KMS-11 (cell line): Measurements from ENCODE around the gene SCN10A.

Experiments
- H2AFZ ChIP-seq: fragments of 200-600 bp; sonication (generic); 2 replicates; pipeline ENCODE4 v1.6.1; 2016; ENCODE audit warnings: antibody characterized with exemption, mixed run types, low read depth
- H3K27ac ChIP-seq: fragments of 200-600 bp; sonication (generic); 2 replicates; pipeline ENCODE4 v1.6.1; 2016; ENCODE audit warnings: mild to moderate bottlenecking, mixed run types
- H3K27me3 ChIP-seq: fragments of 200-600 bp; sonication (generic); 2 replicates; pipeline ENCODE4 v1.6.1; 2017; ENCODE audit warnings: mild to moderate bottlenecking, low read depth, mixed run types, moderate library complexity; ENCODE audit not compliant: insufficient read depth
- H3K36me3 ChIP-seq: fragments of 200-600 bp; sonication (generic); 2 replicates; pipeline ENCODE4 v1.6.1; 2017; ENCODE audit warnings: mild to moderate bottlenecking, mixed run types; ENCODE audit not compliant: insufficient read depth
- H3K4me1 ChIP-seq: fragments of 200-600 bp; sonication (generic); 2 replicates; pipeline ENCODE4 v1.6.1; 2016; ENCODE audit warnings: mild to moderate bottlenecking, low read depth, mixed run types; ENCODE audit not compliant: poor library complexity, severe bottlenecking
- H3K4me2 ChIP-seq: fragments of 200-600 bp; sonication (generic); 2 replicates; pipeline ENCODE4 v1.7.0; 2016; ENCODE audit warnings: mild to moderate bottlenecking, mixed run types
- H3K4me3 ChIP-seq: fragments of 200-600 bp; sonication (generic); IDR thresholded peaks from 2 replicates; pipeline ENCODE4 v1.6.1; 2017; ENCODE audit warnings: low read depth, low read length, mixed read lengths; ENCODE audit not compliant: insufficient read depth
- H3K79me2 ChIP-seq: fragments of 200-600 bp; sonication (generic); 2 replicates; pipeline ENCODE4 v1.6.1; 2016; ENCODE audit warnings: low read depth, mixed run types; ENCODE audit not compliant: insufficient read depth
- H3K9ac ChIP-seq: fragments of 200-600 bp; sonication (generic); 2 replicates; pipeline ENCODE4 v1.6.1; 2016; ENCODE audit warnings: mild to moderate bottlenecking, mixed run types
- H4K20me1 ChIP-seq: fragments of 200-600 bp; sonication (generic); 2 replicates; pipeline ENCODE4 v1.6.1; 2016; ENCODE audit warnings: mild to moderate bottlenecking, mixed run types; ENCODE audit not compliant: insufficient read depth
- CTCF ChIP-seq: fragments of 200-600 bp; sonication (generic); conservative IDR thresholded peaks from 2 replicates; pipeline ENCODE4 v1.6.1; 2017; ENCODE audit warnings: low read depth, mild to moderate bottlenecking, antibody characterized with exemption, low read length, moderate library complexity, mixed read lengths

The SCN10A gene

GRCh38 chr3:38702231-38702630 lies 113.8 kb downstream of the SCN10A start:
- no peak overlapping the region for H2AFZ ChIP-seq
- H3K36me3 ChIP-seq, result no peaks in the 10 kb centered on the region
- H4K20me1 ChIP-seq, result no peaks in the 10 kb centered on the region
- H3K4me3 ChIP-seq, result no peak overlapping the region
- no peak overlapping the region for H3K9ac ChIP-seq
- no peaks in the 10 kb centered on the region for H3K79me2 ChIP-seq
- H3K27ac ChIP-seq, result no peak overlapping the region
- H3K4me1 ChIP-seq, result no peaks in the 10 kb centered on the region
- no peaks in the 10 kb centered on the region for H3K27me3 ChIP-seq
- TF ChIP-seq CTCF, result no peak
- H3K4me2 ChIP-seq, result no peak overlapping the region

- Histone ChIP-seq H3K79me2 (no peaks in the 10 kb centered on the region), H4K20me1 (no peaks in the 10 kb centered on the region), H3K9ac (no peak overlapping the region), H3K36me3 (no peaks in the 10 kb centered on the region), H3K4me3 (no peak overlapping the region), H3K4me1 (no peaks in the 10 kb centered on the region), H3K27ac (no peak overlapping the region), H2AFZ (no peak overlapping the region), H3K27me3 (no peaks in the 10 kb centered on the region), H3K4me2 (no peak overlapping the region)
- TF ChIP-seq CTCF, result no peak
Measured at GRCh38 chr3:38698760-38699159, 117.3 kb downstream of the SCN10A start.

GRCh38 chr3:38698061-38698460 lies 118.0 kb downstream of the SCN10A start:
- Histone ChIP-seq H3K36me3 (no peaks in the 10 kb centered on the region), H3K79me2 (no peaks in the 10 kb centered on the region), H3K27me3 (no peaks in the 10 kb centered on the region), H3K9ac (no peak overlapping the region), H2AFZ (no peak overlapping the region), H3K27ac (no peak overlapping the region), H3K4me1 (no peaks in the 10 kb centered on the region), H3K4me3 (no peak overlapping the region), H4K20me1 (no peaks in the 10 kb centered on the region), H3K4me2 (no peak overlapping the region)
- TF ChIP-seq CTCF, result no peak

- Histone ChIP-seq H2AFZ (no peak overlapping the region), H3K27me3 (no peaks in the 10 kb centered on the region), H3K79me2 (no peaks in the 10 kb centered on the region), H3K27ac (no peak overlapping the region), H3K4me3 (no peak overlapping the region), H3K4me1 (no peaks in the 10 kb centered on the region), H3K4me2 (no peak overlapping the region), H3K36me3 (no peaks in the 10 kb centered on the region), H3K9ac (no peak overlapping the region), H4K20me1 (no peaks in the 10 kb centered on the region)
- TF ChIP-seq CTCF, result no peak
Measured at GRCh38 chr3:38696034-38696433, 120.0 kb downstream of the SCN10A start.

GRCh38 chr3:38690185-38690584 lies 125.8 kb downstream of the SCN10A start:
- Histone ChIP-seq H2AFZ (no peak overlapping the region), H4K20me1 (no peaks in the 10 kb centered on the region), H3K9ac (no peak overlapping the region), H3K27ac (no peak overlapping the region), H3K36me3 (no peaks in the 10 kb centered on the region), H3K27me3 (no peaks in the 10 kb centered on the region), H3K4me1 (no peaks in the 10 kb centered on the region), H3K79me2 (no peaks in the 10 kb centered on the region), H3K4me2 (no peak overlapping the region), H3K4me3 (no peak overlapping the region)
- TF ChIP-seq CTCF, result no peak
